Progenitor cell of endocrine pancreas (in vitro differentiated cells): ENCODE data around the gene LEF1. TPM values are rescaled to one million over a fixed set of nuclear protein-coding genes. Genes with fewer than 3 reads are reported as not detected.

ENCODE experiments used
- DNase-seq: peaks from one replicate; pipeline ENCODE4 v3.0.0; 2021; ENCODE audit warnings: low spot score; ENCODE audit not compliant: unreplicated experiment
- H3K27ac Mint-ChIP-seq: 2 replicates; pipeline ENCODE4 v1.8.0; 2021; ENCODE audit warnings: mild to moderate bottlenecking, moderate library complexity, mixed read lengths
- H3K27me3 Mint-ChIP-seq: 2 replicates; pipeline ENCODE4 v1.8.0; 2021; ENCODE audit warnings: mixed read lengths
- H3K36me3 Mint-ChIP-seq: 2 replicates; pipeline ENCODE4 v1.8.0; 2022; ENCODE audit warnings: mixed read lengths; ENCODE audit not compliant: insufficient read depth
- H3K4me1 Mint-ChIP-seq: 2 replicates; pipeline ENCODE4 v1.8.0; 2021; ENCODE audit warnings: low read depth, mixed read lengths
- H3K4me3 Mint-ChIP-seq: 2 replicates; pipeline ENCODE4 v1.8.0; 2021; ENCODE audit warnings: low read depth, mild to moderate bottlenecking, moderate library complexity, mixed read lengths
- H3K9me3 Mint-ChIP-seq: 2 replicates; pipeline ENCODE4 v1.8.0; 2021; ENCODE audit warnings: low read depth, mixed read lengths
- CTCF ChIP-seq: fragments of 200-600 bp; sonication (generic); IDR thresholded peaks from one replicate; pipeline ENCODE4 v1.5.0; 2021; ENCODE audit warnings: antibody characterized with exemption, mild to moderate bottlenecking; ENCODE audit not compliant: unreplicated experiment
- total RNA-seq: library from RNA; stranded (reverse); gene quantifications from 2 replicates; pipeline ENCODE4 v1.2.1, GENCODE V29; 2021

Gene LEF1
- total RNA-seq, 1 donor from 2014 or later: 2.1 TPM

GRCh38 chr4:108152980-108153379 is 15.8 kb downstream of the LEF1 start:
- Mint-ChIP-seq H3K4me3 (no peak overlapping the region), H3K27me3 (peaks cover 40% of the 10 kb centered on the region), H3K27ac (no peak overlapping the region), H3K9me3 (peaks cover 3% of the 10 kb centered on the region), H3K4me1 (no peaks in the 10 kb centered on the region), H3K36me3 (no peaks in the 10 kb centered on the region)
- TF ChIP-seq CTCF: no peak
- no peak for DNase-seq

GRCh38 chr4:108149588-108150380 is 18.9 kb downstream of the LEF1 start:
- Mint-ChIP-seq H3K4me1 (peaks cover 3% of the 10 kb centered on the region), H3K27me3 (peaks cover 18% of the 10 kb centered on the region), H3K4me3 (no peak overlapping the region), H3K9me3 (peaks cover 3% of the 10 kb centered on the region), H3K27ac (no peak overlapping the region), H3K36me3 (no peaks in the 10 kb centered on the region)
- no peak for TF ChIP-seq CTCF
- DNase-seq: no peak

- peaks cover 7% of the 10 kb centered on the region for H3K4me1 Mint-ChIP-seq
- DNase-seq: no peak
- peaks cover 27% of the 10 kb centered on the region for H3K27me3 Mint-ChIP-seq
- no peak overlapping the region for H3K27ac Mint-ChIP-seq
- no peak for TF ChIP-seq CTCF
- no peaks in the 10 kb centered on the region for H3K36me3 Mint-ChIP-seq
- no peak overlapping the region for H3K4me3 Mint-ChIP-seq
- H3K9me3 Mint-ChIP-seq: peaks cover 3% of the 10 kb centered on the region
Observed at GRCh38 chr4:108148316-108148715, 20.4 kb downstream of the LEF1 start.

- Mint-ChIP-seq H3K4me1 (peaks cover 8% of the 10 kb centered on the region), H3K27me3 (peaks cover 18% of the 10 kb centered on the region), H3K9me3 (no peaks in the 10 kb centered on the region), H3K27ac (no peak overlapping the region), H3K4me3 (no peak overlapping the region), H3K36me3 (no peaks in the 10 kb centered on the region)
- DNase-seq: no peak
- TF ChIP-seq CTCF: no peak
Observed at GRCh38 chr4:108146819-108147218, 21.9 kb downstream of the LEF1 start.

GRCh38 chr4:108146336-108146735 is 22.4 kb downstream of the LEF1 start:
- no peak for TF ChIP-seq CTCF
- Mint-ChIP-seq H3K4me1 (peaks cover 8% of the 10 kb centered on the region), H3K27ac (no peak overlapping the region), H3K9me3 (no peaks in the 10 kb centered on the region), H3K4me3 (no peak overlapping the region), H3K36me3 (no peaks in the 10 kb centered on the region), H3K27me3 (peaks cover 18% of the 10 kb centered on the region)
- DNase-seq: no peak
